ENCODE measurements around the gene CCT4.
"Not testable (repeated sequence)": the region's sequence is repeated elsewhere in the genome, so short reads cannot be mapped to it uniquely, and the experiment has no call there.

Gene CCT4

DNA sequence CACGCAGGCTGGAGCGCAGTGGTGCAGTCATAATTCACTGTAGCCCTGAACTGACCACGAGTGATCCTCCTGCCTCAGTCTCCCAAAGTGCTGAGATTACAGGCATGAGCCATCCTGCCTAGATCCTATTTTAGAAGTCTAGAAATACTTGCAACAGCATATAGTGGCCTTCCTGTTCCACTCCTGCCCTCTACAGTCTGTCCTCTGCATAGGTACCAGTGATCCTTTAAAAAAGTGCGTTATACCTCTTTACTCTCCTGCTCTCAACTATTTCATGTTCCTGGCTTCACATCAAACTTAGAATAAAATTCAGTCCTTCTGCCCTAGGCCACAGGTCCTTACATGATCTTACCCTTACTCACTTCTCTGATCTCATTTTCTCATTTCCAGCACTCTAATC is 23.1 kb upstream of the CCT4 start:
- H3K4me1 ChIP-seq (ENCODE audit: control insufficient read depth, insufficient read depth, low read length): 0 out of 2 replicates have a peak, but pooled peaks cover under 1% of the 10 kb centered on the region
- no peak overlapping the region for H3K27ac ChIP-seq (ENCODE audit: low read depth, low read length)
- H3K9ac ChIP-seq (ENCODE audit: low read depth, low read length): no peak overlapping the region
- no peaks in the 10 kb centered on the region for H3K9me3 ChIP-seq (ENCODE audit: control insufficient read depth, insufficient read depth, low read length)
- no peaks in the 10 kb centered on the region for H3K36me3 ChIP-seq (ENCODE audit: control insufficient read depth, insufficient read depth, low read length)
- no peaks in the 10 kb centered on the region for H3K27me3 ChIP-seq (ENCODE audit: control insufficient read depth, insufficient read depth, low read length)
- H3K4me3 ChIP-seq (ENCODE audit: low read depth, low read length): no peak overlapping the region

GRCh38 chr2:61910603-61911002 is 22.1 kb upstream of the CCT4 start:
- Histone ChIP-seq H3K4me3 (ENCODE audit: low read depth, low read length) (no peak overlapping the region), H3K4me1 (ENCODE audit: control insufficient read depth, insufficient read depth, low read length) (0 out of 2 replicates have a peak, but pooled peaks cover 3% of the 10 kb centered on the region), H3K27ac (ENCODE audit: low read depth, low read length) (no peak overlapping the region), H3K36me3 (ENCODE audit: control insufficient read depth, insufficient read depth, low read length) (no peaks in the 10 kb centered on the region), H3K27me3 (ENCODE audit: control insufficient read depth, insufficient read depth, low read length) (no peaks in the 10 kb centered on the region), H3K9me3 (ENCODE audit: control insufficient read depth, insufficient read depth, low read length) (no peaks in the 10 kb centered on the region), H3K9ac (ENCODE audit: low read depth, low read length) (no peak overlapping the region)

- Histone ChIP-seq H3K9ac (ENCODE audit: low read depth, low read length) (no peak overlapping the region), H3K27ac (ENCODE audit: low read depth, low read length) (no peak overlapping the region), H3K4me3 (ENCODE audit: low read depth, low read length) (no peak overlapping the region), H3K27me3 (ENCODE audit: control insufficient read depth, insufficient read depth, low read length) (no peaks in the 10 kb centered on the region), H3K9me3 (ENCODE audit: control insufficient read depth, insufficient read depth, low read length) (no peaks in the 10 kb centered on the region), H3K4me1 (ENCODE audit: control insufficient read depth, insufficient read depth, low read length) (0 out of 2 replicates have a peak, but pooled peaks cover 3% of the 10 kb centered on the region), H3K36me3 (ENCODE audit: control insufficient read depth, insufficient read depth, low read length) (no peaks in the 10 kb centered on the region)
Observed at GRCh38 chr2:61909116-61909515, 20.7 kb upstream of the CCT4 start.

DNA sequence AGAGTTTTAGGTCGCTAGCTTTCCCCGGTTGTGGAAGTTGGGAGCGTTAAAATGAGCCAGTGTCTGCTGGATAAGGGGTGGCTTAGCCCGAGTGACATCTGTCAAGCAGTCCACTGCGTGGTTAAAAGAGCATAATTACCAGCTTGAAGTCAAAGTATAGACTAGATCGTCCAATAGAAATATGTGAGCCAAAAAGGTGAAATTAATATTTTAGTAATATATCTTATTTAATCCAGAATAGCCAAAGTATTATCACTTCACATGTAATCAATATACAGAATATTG is 17.7 kb upstream of the CCT4 start:
- H3K27ac ChIP-seq (ENCODE audit: low read depth, low read length): no peak overlapping the region
- H3K4me1 ChIP-seq (ENCODE audit: control insufficient read depth, insufficient read depth, low read length): 0 out of 2 replicates have a peak, but pooled peaks cover 3% of the 10 kb centered on the region
- peak overlapping the region; percentile 89 for H3K4me3 ChIP-seq (ENCODE audit: low read depth, low read length)
- H3K9me3 ChIP-seq (ENCODE audit: control insufficient read depth, insufficient read depth, low read length): no peaks in the 10 kb centered on the region
- no peaks in the 10 kb centered on the region for H3K27me3 ChIP-seq (ENCODE audit: control insufficient read depth, insufficient read depth, low read length)
- H3K36me3 ChIP-seq (ENCODE audit: control insufficient read depth, insufficient read depth, low read length): no peaks in the 10 kb centered on the region
- no peak overlapping the region for H3K9ac ChIP-seq (ENCODE audit: low read depth, low read length)

- peak within 1 kb of the TSS; percentile 65 for H3K9ac ChIP-seq (ENCODE audit: low read depth, low read length)
- H3K9me3 ChIP-seq (ENCODE audit: control insufficient read depth, insufficient read depth, low read length): no peaks in the 10 kb centered on the region
- no peak within 1 kb of the TSS for H3K27ac ChIP-seq (ENCODE audit: low read depth, low read length)
- no peaks in the 10 kb centered on the region for H3K27me3 ChIP-seq (ENCODE audit: control insufficient read depth, insufficient read depth, low read length)
- H3K4me3 ChIP-seq (ENCODE audit: low read depth, low read length): peak within 1 kb of the TSS; percentile 89
- H3K4me1 ChIP-seq (ENCODE audit: control insufficient read depth, insufficient read depth, low read length): 0 out of 2 replicates have a peak, but pooled peaks cover 3% of the 10 kb centered on the region
- H3K36me3 ChIP-seq (ENCODE audit: control insufficient read depth, insufficient read depth, low read length): no peaks in the 10 kb centered on the region
Observed at GRCh38 chr2:61905372-61906185, 17.1 kb upstream of the CCT4 start, which contains the start of gene COMMD1. Gene COMMD1 (plus strand): TSS chr2:61905674. CDS start chr2:61905679, 5 bp downstream.

GRCh38 chr2:61900281-61900680 is 11.8 kb upstream of the CCT4 start:
- no peaks in the 10 kb centered on the region for H3K9me3 ChIP-seq (ENCODE audit: control insufficient read depth, insufficient read depth, low read length)
- H3K4me1 ChIP-seq (ENCODE audit: control insufficient read depth, insufficient read depth, low read length): no peaks in the 10 kb centered on the region
- H3K36me3 ChIP-seq (ENCODE audit: control insufficient read depth, insufficient read depth, low read length): no peaks in the 10 kb centered on the region
- no peak overlapping the region for H3K9ac ChIP-seq (ENCODE audit: low read depth, low read length)
- H3K27ac ChIP-seq (ENCODE audit: low read depth, low read length): no peak overlapping the region
- H3K4me3 ChIP-seq (ENCODE audit: low read depth, low read length): no peak overlapping the region
- no peaks in the 10 kb centered on the region for H3K27me3 ChIP-seq (ENCODE audit: control insufficient read depth, insufficient read depth, low read length)

DNA sequence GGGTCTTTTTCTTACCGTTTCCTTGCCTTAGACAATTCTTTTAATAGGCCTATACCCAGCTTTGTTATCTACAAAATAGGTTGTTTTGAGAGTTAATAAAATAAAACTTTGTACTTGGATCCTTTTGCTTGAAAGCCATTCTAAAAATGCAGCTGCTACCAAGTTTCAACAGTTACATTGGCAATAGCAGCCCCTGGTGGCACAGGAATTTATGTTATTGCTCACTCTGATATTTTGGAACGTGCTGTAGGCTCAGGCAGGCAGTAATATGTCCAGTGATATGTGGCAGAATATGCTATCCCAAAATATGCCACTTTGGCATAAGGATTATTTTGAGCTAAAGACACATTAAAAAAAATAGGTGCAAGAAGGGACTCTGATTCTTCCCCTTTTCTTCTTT is 10.4 kb upstream of the CCT4 start:
- Histone ChIP-seq H3K27me3 (ENCODE audit: control insufficient read depth, insufficient read depth, low read length) (no peaks in the 10 kb centered on the region), H3K9me3 (ENCODE audit: control insufficient read depth, insufficient read depth, low read length) (no peaks in the 10 kb centered on the region), H3K36me3 (ENCODE audit: control insufficient read depth, insufficient read depth, low read length) (no peaks in the 10 kb centered on the region), H3K27ac (ENCODE audit: low read depth, low read length) (no peak overlapping the region), H3K4me3 (ENCODE audit: low read depth, low read length) (no peak overlapping the region), H3K9ac (ENCODE audit: low read depth, low read length) (no peak overlapping the region), H3K4me1 (ENCODE audit: control insufficient read depth, insufficient read depth, low read length) (no peaks in the 10 kb centered on the region)

- no peaks in the 10 kb centered on the region for H3K27me3 ChIP-seq (ENCODE audit: control insufficient read depth, insufficient read depth, low read length)
- peaks cover 33% of the 10 kb centered on the region for H3K36me3 ChIP-seq (ENCODE audit: control insufficient read depth, insufficient read depth, low read length)
- H3K4me3 ChIP-seq (ENCODE audit: low read depth, low read length): peak overlapping the region; percentile 99
- no peaks in the 10 kb centered on the region for H3K9me3 ChIP-seq (ENCODE audit: control insufficient read depth, insufficient read depth, low read length)
- no peaks in the 10 kb centered on the region for H3K4me1 ChIP-seq (ENCODE audit: control insufficient read depth, insufficient read depth, low read length)
- H3K9ac ChIP-seq (ENCODE audit: low read depth, low read length): peak overlapping the region; percentile 95
- H3K27ac ChIP-seq (ENCODE audit: low read depth, low read length): peak overlapping the region; percentile 98
Observed at GRCh38 chr2:61887717-61888266, 664 bp downstream of the CCT4 start.

- H3K4me3 ChIP-seq (ENCODE audit: low read depth, low read length): peak overlapping the region; percentile 99
- no peak overlapping the region for H3K9ac ChIP-seq (ENCODE audit: low read depth, low read length)
- peaks cover 50% of the 10 kb centered on the region for H3K36me3 ChIP-seq (ENCODE audit: control insufficient read depth, insufficient read depth, low read length)
- no peaks in the 10 kb centered on the region for H3K27me3 ChIP-seq (ENCODE audit: control insufficient read depth, insufficient read depth, low read length)
- no peaks in the 10 kb centered on the region for H3K4me1 ChIP-seq (ENCODE audit: control insufficient read depth, insufficient read depth, low read length)
- no peaks in the 10 kb centered on the region for H3K9me3 ChIP-seq (ENCODE audit: control insufficient read depth, insufficient read depth, low read length)
- H3K27ac ChIP-seq (ENCODE audit: low read depth, low read length): no peak overlapping the region
Observed at GRCh38 chr2:61885896-61886603, 2.4 kb downstream of the CCT4 start.

- Histone ChIP-seq H3K4me3 (ENCODE audit: low read depth, low read length) (no peak overlapping the region), H3K9ac (ENCODE audit: low read depth, low read length) (no peak overlapping the region), H3K9me3 (ENCODE audit: control insufficient read depth, insufficient read depth, low read length) (no peaks in the 10 kb centered on the region), H3K36me3 (ENCODE audit: control insufficient read depth, insufficient read depth, low read length) (peaks cover 82% of the 10 kb centered on the region), H3K27ac (ENCODE audit: low read depth, low read length) (no peak overlapping the region), H3K4me1 (ENCODE audit: control insufficient read depth, insufficient read depth, low read length) (no peaks in the 10 kb centered on the region), H3K27me3 (ENCODE audit: control insufficient read depth, insufficient read depth, low read length) (no peaks in the 10 kb centered on the region)
Observed at GRCh38 chr2:61882850-61883249, 5.6 kb downstream of the CCT4 start.

GRCh38 chr2:61879351-61879750 is 9.1 kb downstream of the CCT4 start:
- H3K36me3 ChIP-seq (ENCODE audit: control insufficient read depth, insufficient read depth, low read length): peaks cover 100% of the 10 kb centered on the region
- H3K9me3 ChIP-seq (ENCODE audit: control insufficient read depth, insufficient read depth, low read length); H3K4me3 ChIP-seq (ENCODE audit: low read depth, low read length); H3K27me3 ChIP-seq (ENCODE audit: control insufficient read depth, insufficient read depth, low read length); H3K4me1 ChIP-seq (ENCODE audit: control insufficient read depth, insufficient read depth, low read length); H3K9ac ChIP-seq (ENCODE audit: low read depth, low read length); H3K27ac ChIP-seq (ENCODE audit: low read depth, low read length): not testable (repeated sequence)
